Measurements from ENCODE around the gene CALR. TPM values are rescaled to one million over a fixed set of nuclear protein-coding genes. Genes with fewer than 3 reads are reported as not detected.

Gene CALR
- total and polyA plus RNA-seq, 2 experiments from 2014 or later: 1,015 to 1,238 TPM

- Histone ChIP-seq H3K9me2 (ENCODE audit: insufficient read depth) (no peaks in the 10 kb centered on the region), H3F3A (ENCODE audit: insufficient read depth) (no peaks in the 10 kb centered on the region), H3K27ac (no peak overlapping the region), H3K79me2 (ENCODE audit: insufficient read depth) (no peaks in the 10 kb centered on the region), H3K4me1 (ENCODE audit: insufficient read depth) (0 out of 2 replicates have a peak, but pooled peaks cover 11% of the 10 kb centered on the region), H2AFZ (no peak overlapping the region), H3K4me3 (no peak overlapping the region), H3K27me3 (replicated peaks; ENCODE audit: insufficient read depth) (no peaks in the 10 kb centered on the region), H3K4me2 (ENCODE audit: unreplicated experiment) (no peak overlapping the region), H3K9ac (no peak overlapping the region), H4K20me1 (ENCODE audit: insufficient read depth) (no peaks in the 10 kb centered on the region), H3K36me3 (ENCODE audit: low read depth) (no peaks in the 10 kb centered on the region), H3K9me3 (ENCODE audit: low read depth) (no peaks in the 10 kb centered on the region)
- in situ Hi-C loops (cut with MboI): loop anchor here (10.0 kb wide), 1 partner anchor 111 kb away; no protein-coding TSS in a partner anchor
- 70 to 75% methylated on average over 3 of the region's 3 CpGs for WGBS, 2 experiments (ENCODE audit: low coverage in 1 of 2, low lambda C conversion rate in 2 of 2, missing lambda C conversion rate in 2 of 2)
- TF ChIP-seq EZH2 (IDR thresholded peaks at IDR 0.05; ENCODE audit: insufficient read depth, poor library complexity, severe bottlenecking) (no peak), EZH2phosphoT487 (IDR thresholded peaks at IDR 0.05; ENCODE audit: insufficient read depth, low read depth) (no peak)
- peak; percentile 44 for DNase-seq
Observed at GRCh38 chr19:12984143-12984627, 45.8 kb downstream of the CALR start.

GRCh38 chr19:12984683-12985048, 46.3 kb downstream of the CALR start:
- H3K9ac ChIP-seq: peak overlapping the region; percentile 22; the same call in 1 of the 2 replicates
- H3K4me2 ChIP-seq (ENCODE audit: unreplicated experiment): peak overlapping the region; percentile 3
- no peaks in the 10 kb centered on the region for H3K79me2 ChIP-seq (ENCODE audit: insufficient read depth)
- WGBS, 2 experiments (ENCODE audit: low coverage in 1 of 2, low lambda C conversion rate in 2 of 2, missing lambda C conversion rate in 2 of 2): 10 to 14% methylated on average over 8 of the region's 10 CpGs
- DNase-seq: no peak
- H3K9me3 ChIP-seq (ENCODE audit: low read depth): no peaks in the 10 kb centered on the region
- no peaks in the 10 kb centered on the region for H3K27me3 ChIP-seq (replicated peaks; ENCODE audit: insufficient read depth)
- H3K4me1 ChIP-seq (ENCODE audit: insufficient read depth): 0 out of 2 replicates have a peak, but pooled peaks cover 11% of the 10 kb centered on the region
- no peaks in the 10 kb centered on the region for H3K36me3 ChIP-seq (ENCODE audit: low read depth)
- TF ChIP-seq EZH2phosphoT487 (IDR thresholded peaks at IDR 0.05; ENCODE audit: insufficient read depth, low read depth): no peak
- TF ChIP-seq EZH2 (IDR thresholded peaks at IDR 0.05; ENCODE audit: insufficient read depth, poor library complexity, severe bottlenecking): no peak
- H2AFZ ChIP-seq: 0 out of 2 replicates have a peak overlapping the region, but pooled peaks have one; percentile 15
- no peaks in the 10 kb centered on the region for H4K20me1 ChIP-seq (ENCODE audit: insufficient read depth)
- no peak overlapping the region for H3K27ac ChIP-seq
- no peaks in the 10 kb centered on the region for H3F3A ChIP-seq (ENCODE audit: insufficient read depth)
- no peaks in the 10 kb centered on the region for H3K9me2 ChIP-seq (ENCODE audit: insufficient read depth)
- in situ Hi-C loops (cut with MboI): loop anchor here (10.0 kb wide), 1 partner anchor 110 kb away; no protein-coding TSS in a partner anchor
- H3K4me3 ChIP-seq: no peak overlapping the region

DNA sequence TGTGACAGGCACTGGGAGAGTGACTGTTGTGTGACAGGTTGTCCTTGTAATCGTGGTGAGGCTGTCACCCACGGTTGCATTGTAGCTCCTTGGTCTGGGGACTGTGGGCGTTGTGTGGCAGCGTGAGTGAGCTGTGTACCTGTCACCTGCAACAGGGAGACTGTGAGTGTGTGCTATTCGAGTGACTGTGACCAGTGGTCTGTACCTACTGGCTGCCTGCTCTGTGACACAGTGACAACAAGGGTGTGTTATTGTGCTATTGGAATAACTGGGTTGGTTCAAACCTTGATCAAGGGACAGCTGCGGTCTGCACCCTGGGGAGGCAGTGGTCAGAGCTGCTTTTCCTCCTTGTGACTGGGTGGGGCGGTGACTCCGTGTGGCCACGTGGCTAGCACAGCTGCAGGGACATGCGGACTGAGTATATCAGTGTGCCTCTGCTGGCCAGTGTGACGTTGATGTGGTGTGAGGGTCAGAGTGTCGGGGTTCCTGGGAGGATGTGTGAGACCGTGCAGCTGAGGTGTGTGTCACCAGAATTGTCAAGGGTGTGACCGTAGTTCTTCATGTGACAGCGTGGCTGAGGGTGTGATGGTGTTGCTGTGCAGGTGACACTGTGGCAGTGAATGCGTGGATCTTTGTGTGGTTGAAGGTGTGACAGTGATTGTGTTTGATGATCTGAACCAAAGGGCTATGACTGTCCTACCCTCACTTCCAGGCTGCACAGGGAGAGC, 46.8 kb downstream of the CALR start:
- H3K9ac ChIP-seq: peak overlapping the region; percentile 22; the same call in 1 of the 2 replicates
- peak overlapping the region; percentile 3 for H3K4me2 ChIP-seq (ENCODE audit: unreplicated experiment)
- no peak overlapping the region for H3K27ac ChIP-seq
- no peaks in the 10 kb centered on the region for H4K20me1 ChIP-seq (ENCODE audit: insufficient read depth)
- 22 to 28% methylated on average over 16 of the region's 16 CpGs for WGBS, 2 experiments (ENCODE audit: low coverage in 1 of 2, low lambda C conversion rate in 2 of 2, missing lambda C conversion rate in 2 of 2)
- H3F3A ChIP-seq (ENCODE audit: insufficient read depth): no peaks in the 10 kb centered on the region
- no peaks in the 10 kb centered on the region for H3K9me2 ChIP-seq (ENCODE audit: insufficient read depth)
- H3K9me3 ChIP-seq (ENCODE audit: low read depth): no peaks in the 10 kb centered on the region
- H3K27me3 ChIP-seq (replicated peaks; ENCODE audit: insufficient read depth): no peaks in the 10 kb centered on the region
- TF ChIP-seq EZH2 (IDR thresholded peaks at IDR 0.05; ENCODE audit: insufficient read depth, poor library complexity, severe bottlenecking): no peak
- no peak for TF ChIP-seq EZH2phosphoT487 (IDR thresholded peaks at IDR 0.05; ENCODE audit: insufficient read depth, low read depth)
- in situ Hi-C loops (cut with MboI): loop anchor here (10.0 kb wide), 1 partner anchor 110 kb away; no protein-coding TSS in a partner anchor
- no peak overlapping the region for H3K4me3 ChIP-seq
- no peaks in the 10 kb centered on the region for H3K36me3 ChIP-seq (ENCODE audit: low read depth)
- DNase-seq: peak; percentile 88
- H3K4me1 ChIP-seq (ENCODE audit: insufficient read depth): 0 out of 2 replicates have a peak, but pooled peaks cover 11% of the 10 kb centered on the region
- no peaks in the 10 kb centered on the region for H3K79me2 ChIP-seq (ENCODE audit: insufficient read depth)
- H2AFZ ChIP-seq: peak overlapping the region; percentile 15; the same call in 1 of the 2 replicates

- Histone ChIP-seq H3K27ac (no peak overlapping the region), H3K4me1 (ENCODE audit: insufficient read depth) (0 out of 2 replicates have a peak, but pooled peaks cover 11% of the 10 kb centered on the region), H3K9ac (no peak overlapping the region), H3K79me2 (ENCODE audit: insufficient read depth) (no peaks in the 10 kb centered on the region), H3K9me2 (ENCODE audit: insufficient read depth) (no peaks in the 10 kb centered on the region), H3K9me3 (ENCODE audit: low read depth) (no peaks in the 10 kb centered on the region), H4K20me1 (ENCODE audit: insufficient read depth) (no peaks in the 10 kb centered on the region), H3K4me3 (no peak overlapping the region), H3F3A (ENCODE audit: insufficient read depth) (no peaks in the 10 kb centered on the region), H3K4me2 (ENCODE audit: unreplicated experiment) (no peak overlapping the region), H3K36me3 (ENCODE audit: low read depth) (no peaks in the 10 kb centered on the region), H3K27me3 (replicated peaks; ENCODE audit: insufficient read depth) (no peaks in the 10 kb centered on the region), H2AFZ (no peak overlapping the region)
- TF ChIP-seq EZH2phosphoT487 (IDR thresholded peaks at IDR 0.05; ENCODE audit: insufficient read depth, low read depth) (no peak), EZH2 (IDR thresholded peaks at IDR 0.05; ENCODE audit: insufficient read depth, poor library complexity, severe bottlenecking) (no peak)
- 93 to 94% methylated on average over 12 of the region's 12 CpGs for WGBS, 2 experiments (ENCODE audit: low coverage in 1 of 2, low lambda C conversion rate in 2 of 2, missing lambda C conversion rate in 2 of 2)
- DNase-seq: no peak
- in situ Hi-C loops (cut with MboI): loop anchor here (10.0 kb wide), 1 partner anchor 108 kb away; no protein-coding TSS in a partner anchor
Observed at GRCh38 chr19:12986726-12987125, 48.3 kb downstream of the CALR start.
